Ishikawa (cell line): ENCODE data around the gene TUB.

Experiments
- CEBPB ChIP-seq: IDR thresholded peaks from 2 replicates; pipeline ENCODE4 v1.6.1; 2012
- CREB1 ChIP-seq: IDR thresholded peaks from 2 replicates; pipeline ENCODE4 v1.6.1; 2012; ENCODE audit warnings: low read depth
- EGR1 ChIP-seq: IDR thresholded peaks from 2 replicates; pipeline ENCODE4 v1.6.1; 2012
- EP300 ChIP-seq: IDR thresholded peaks from 2 replicates; pipeline ENCODE4 v1.6.1; 2012; ENCODE audit warnings: borderline replicate concordance
- FOXM1 ChIP-seq: IDR thresholded peaks from 2 replicates; pipeline ENCODE4 v1.6.1; 2012; ENCODE audit warnings: low read depth, borderline replicate concordance
- MAX ChIP-seq: IDR thresholded peaks from 2 replicates; pipeline ENCODE4 v1.6.1; 2012
- NFIC ChIP-seq: IDR thresholded peaks from 2 replicates; pipeline ENCODE4 v1.6.1; 2012
- RAD21 ChIP-seq: IDR thresholded peaks from 2 replicates; pipeline ENCODE4 v1.6.1; 2012; ENCODE audit warnings: low read depth
- REST ChIP-seq: IDR thresholded peaks from 2 replicates; pipeline ENCODE4 v1.6.1; 2012; ENCODE audit warnings: low read depth, mild to moderate bottlenecking
- TAF1 ChIP-seq: IDR thresholded peaks from 2 replicates; pipeline ENCODE4 v1.6.1; 2012; ENCODE audit warnings: low read depth, mild to moderate bottlenecking
- TCF12 ChIP-seq: IDR thresholded peaks from 2 replicates; pipeline ENCODE4 v1.6.1; 2012; ENCODE audit warnings: low read depth
- TEAD4 ChIP-seq: IDR thresholded peaks from 2 replicates; pipeline ENCODE4 v1.6.1; 2012
- USF1 ChIP-seq: IDR thresholded peaks from 2 replicates; pipeline ENCODE4 v1.6.1; 2012
- YY1 ChIP-seq: IDR thresholded peaks from 2 replicates; pipeline ENCODE4 v1.6.1; 2012; ENCODE audit warnings: low read depth
- ZBTB7A ChIP-seq: IDR thresholded peaks from 2 replicates; pipeline ENCODE4 v1.6.1; 2012; ENCODE audit warnings: low read depth

Gene TUB

GRCh38 chr11:8086001-8086479, 5.0 kb downstream of the TUB start:
- no peak for TF ChIP-seq USF1
- TF ChIP-seq CEBPB, result no peak
- TF ChIP-seq MAX, result no peak
- no peak for TF ChIP-seq TAF1
- TF ChIP-seq TCF12, result no peak
- TF ChIP-seq FOXM1, result no peak
- no peak for TF ChIP-seq CREB1
- TF ChIP-seq TEAD4, result no peak
- TF ChIP-seq EGR1, result no peak
- no peak for TF ChIP-seq EP300
- no peak for TF ChIP-seq NFIC
- no peak for TF ChIP-seq ZBTB7A

- no peak for TF ChIP-seq MAX
- no peak for TF ChIP-seq CREB1
- no peak for TF ChIP-seq YY1
- TF ChIP-seq RAD21, result no peak
- no peak for TF ChIP-seq EP300
- TF ChIP-seq REST, result no peak
- TF ChIP-seq FOXM1, result no peak
- no peak for TF ChIP-seq CEBPB
- no peak for TF ChIP-seq EGR1
- TF ChIP-seq USF1, result no peak
Measured at GRCh38 chr11:8086571-8086970, 5.6 kb downstream of the TUB start.

GRCh38 chr11:8087185-8087584, 6.2 kb downstream of the TUB start:
- TF ChIP-seq NFIC (no peak), MAX (no peak), RAD21 (peak; percentile 27; the same call in 1 of the 2 replicates)

- no peak for TF ChIP-seq CEBPB
- no peak for TF ChIP-seq EP300
- no peak for TF ChIP-seq REST
- TF ChIP-seq FOXM1, result no peak
- no peak for TF ChIP-seq USF1
- TF ChIP-seq NFIC, result no peak
- TF ChIP-seq TCF12, result no peak
- TF ChIP-seq CREB1, result no peak
- no peak for TF ChIP-seq YY1
- no peak for TF ChIP-seq TEAD4
- no peak for TF ChIP-seq RAD21
- no peak for TF ChIP-seq TAF1
- TF ChIP-seq ZBTB7A, result no peak
- TF ChIP-seq EGR1, result no peak
- no peak for TF ChIP-seq MAX
Measured at GRCh38 chr11:8087756-8088155, 6.7 kb downstream of the TUB start.

- TF ChIP-seq EGR1, result no peak
Measured at GRCh38 chr11:8089791-8090510, 8.9 kb downstream of the TUB start.

GRCh38 chr11:8090756-8091155, 9.7 kb downstream of the TUB start:
- TF ChIP-seq MAX (no peak), USF1 (no peak), RAD21 (peak; percentile 45)
